IMR-90 (cell line): ENCODE results near the gene CNPY1.

Experiments
- CEBPB ChIP-seq: IDR thresholded peaks from 2 replicates; pipeline ENCODE4 v1.6.1; 2012; ENCODE audit warnings: low read depth, low read length, improper control_type of control experiment
- CHD1 ChIP-seq: IDR thresholded peaks from 2 replicates; pipeline ENCODE4 v1.6.1; 2012; ENCODE audit warnings: low read depth, low read length, improper control_type of control experiment
- FOS ChIP-seq: fragments of 150-350 bp; IDR thresholded peaks from 2 replicates; pipeline ENCODE4 v1.6.1; 2016; ENCODE audit warnings: low read depth, low read length
- POLR2A ChIP-seq: IDR thresholded peaks from 2 replicates; pipeline ENCODE4 v1.6.1; 2012; ENCODE audit warnings: mild to moderate bottlenecking, low read depth, low read length
- RAD21 ChIP-seq: IDR thresholded peaks from 2 replicates; pipeline ENCODE4 v1.6.1; 2012; ENCODE audit warnings: low read length, improper control_type of control experiment
- TF ChIP-seq, protein P1 (sequence below): conservative IDR thresholded peaks from 2 replicates; pipeline ENCODE4 v1.5.1; 2012; ENCODE audit warnings: mild to moderate bottlenecking, low read depth, low read length, improper control_type of control experiment
- TF ChIP-seq, protein P2 (sequence below): fragments of 150-350 bp; IDR thresholded peaks from 2 replicates; pipeline ENCODE4 v1.6.1; 2016; ENCODE audit warnings: low read depth, mild to moderate bottlenecking, low read length, moderate library complexity, borderline replicate concordance

DNA sequence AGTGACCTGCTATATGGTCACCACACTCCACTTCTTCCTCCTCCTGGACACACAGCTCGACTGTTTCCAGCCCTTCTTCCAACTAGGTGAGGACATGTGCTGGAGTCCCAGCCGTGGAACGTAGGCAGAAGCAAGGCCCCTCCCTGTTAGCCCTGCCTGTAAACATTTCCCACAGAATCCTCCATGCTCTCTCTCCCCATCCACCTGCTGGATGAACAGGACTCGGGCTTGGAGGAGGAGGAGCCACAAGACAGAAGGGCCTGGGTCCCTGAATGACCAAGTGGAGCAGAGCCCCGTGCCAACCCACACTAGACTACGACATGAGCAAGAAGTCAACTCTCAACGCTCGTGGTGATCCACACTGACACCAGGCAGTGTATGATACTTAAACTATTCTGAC is 9.9 kb downstream of the CNPY1 start:
- TF ChIP-seq CEBPB, result no peak
- TF ChIP-seq, protein P1, sequence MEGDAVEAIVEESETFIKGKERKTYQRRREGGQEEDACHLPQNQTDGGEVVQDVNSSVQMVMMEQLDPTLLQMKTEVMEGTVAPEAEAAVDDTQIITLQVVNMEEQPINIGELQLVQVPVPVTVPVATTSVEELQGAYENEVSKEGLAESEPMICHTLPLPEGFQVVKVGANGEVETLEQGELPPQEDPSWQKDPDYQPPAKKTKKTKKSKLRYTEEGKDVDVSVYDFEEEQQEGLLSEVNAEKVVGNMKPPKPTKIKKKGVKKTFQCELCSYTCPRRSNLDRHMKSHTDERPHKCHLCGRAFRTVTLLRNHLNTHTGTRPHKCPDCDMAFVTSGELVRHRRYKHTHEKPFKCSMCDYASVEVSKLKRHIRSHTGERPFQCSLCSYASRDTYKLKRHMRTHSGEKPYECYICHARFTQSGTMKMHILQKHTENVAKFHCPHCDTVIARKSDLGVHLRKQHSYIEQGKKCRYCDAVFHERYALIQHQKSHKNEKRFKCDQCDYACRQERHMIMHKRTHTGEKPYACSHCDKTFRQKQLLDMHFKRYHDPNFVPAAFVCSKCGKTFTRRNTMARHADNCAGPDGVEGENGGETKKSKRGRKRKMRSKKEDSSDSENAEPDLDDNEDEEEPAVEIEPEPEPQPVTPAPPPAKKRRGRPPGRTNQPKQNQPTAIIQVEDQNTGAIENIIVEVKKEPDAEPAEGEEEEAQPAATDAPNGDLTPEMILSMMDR, result no peak
- TF ChIP-seq RAD21, result no peak
- TF ChIP-seq FOS, result no peak
- TF ChIP-seq CHD1, result no peak
- no peak for TF ChIP-seq POLR2A
- TF ChIP-seq, protein P2, sequence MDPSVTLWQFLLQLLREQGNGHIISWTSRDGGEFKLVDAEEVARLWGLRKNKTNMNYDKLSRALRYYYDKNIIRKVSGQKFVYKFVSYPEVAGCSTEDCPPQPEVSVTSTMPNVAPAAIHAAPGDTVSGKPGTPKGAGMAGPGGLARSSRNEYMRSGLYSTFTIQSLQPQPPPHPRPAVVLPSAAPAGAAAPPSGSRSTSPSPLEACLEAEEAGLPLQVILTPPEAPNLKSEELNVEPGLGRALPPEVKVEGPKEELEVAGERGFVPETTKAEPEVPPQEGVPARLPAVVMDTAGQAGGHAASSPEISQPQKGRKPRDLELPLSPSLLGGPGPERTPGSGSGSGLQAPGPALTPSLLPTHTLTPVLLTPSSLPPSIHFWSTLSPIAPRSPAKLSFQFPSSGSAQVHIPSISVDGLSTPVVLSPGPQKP, result no peak
